Natural killer cell (primary cell): ENCODE measurements around the gene COL23A1. TPM values are rescaled to one million over a fixed set of nuclear protein-coding genes. Genes with fewer than 3 reads are reported as not detected.

Source experiments
- ATAC-seq, 3 donors: fragments of 150-1000 bp in 2 of 3; fragments of 200-7000 bp in 1 of 3; cut with Tn5 transposase; 1 replicate in 1 of 3; 2 replicates in 2 of 3; pipeline ENCODE4 v1.10.0; 2021; ENCODE audit warnings: mild to moderate bottlenecking in 2 of 3, moderate library complexity in 2 of 3
- DNase-seq, 2 donors: peaks; one replicate each; pipeline versions ENCODE4 v3.0.0 to v3.0.0-alpha.2; 2013 to 2021; ENCODE audit warnings: mixed read lengths in 1 of 2
- H3K27ac ChIP-seq: one replicate; pipeline ENCODE4 v1.5.1; 2013; ENCODE audit warnings: mild to moderate bottlenecking, low read length
- H3K27me3 ChIP-seq: one replicate; pipeline ENCODE4 v1.6.1; 2013; ENCODE audit warnings: low read length; ENCODE audit not compliant: control insufficient read depth, insufficient read depth
- H3K36me3 ChIP-seq: one replicate; pipeline ENCODE4 v1.6.1; 2013; ENCODE audit warnings: low read length; ENCODE audit not compliant: control insufficient read depth, insufficient read depth
- H3K4me1 ChIP-seq: one replicate; pipeline ENCODE4 v1.6.1; 2013; ENCODE audit warnings: low read length; ENCODE audit not compliant: control insufficient read depth, insufficient read depth
- H3K4me3 ChIP-seq: one replicate; pipeline ENCODE4 v1.5.1; 2013; ENCODE audit warnings: low read length
- H3K9me3 ChIP-seq: one replicate; pipeline ENCODE4 v1.6.1; 2013; ENCODE audit warnings: low read length; ENCODE audit not compliant: control insufficient read depth, insufficient read depth
- H3K27ac Mint-ChIP-seq, 2 donors: one replicate each; pipeline ENCODE4 v1.8.0; 2022; ENCODE audit warnings: mild to moderate bottlenecking in 2 of 2, mixed read lengths in 2 of 2, moderate library complexity in 1 of 2
- H3K27me3 Mint-ChIP-seq, 2 donors: one replicate each; pipeline ENCODE4 v1.8.0; 2022; ENCODE audit warnings: low read depth in 2 of 2, mixed read lengths in 2 of 2
- H3K36me3 Mint-ChIP-seq: one replicate; pipeline ENCODE4 v1.8.0; 2022; ENCODE audit warnings: mixed read lengths
- H3K4me1 Mint-ChIP-seq, 2 donors: one replicate each; pipeline ENCODE4 v1.8.0; 2022; ENCODE audit warnings: mixed read lengths in 2 of 2
- H3K4me3 Mint-ChIP-seq: one replicate; pipeline ENCODE4 v1.8.0; 2022; ENCODE audit warnings: mild to moderate bottlenecking, moderate library complexity, mixed read lengths
- H3K9me3 Mint-ChIP-seq, 2 donors: one replicate each; pipeline ENCODE4 v1.8.0; 2022; ENCODE audit warnings: mixed read lengths in 2 of 2
- CTCF ChIP-seq: fragments of 200-600 bp; IDR thresholded peaks from one replicate; pipeline ENCODE4 v1.8.0; 2022; ENCODE audit warnings: antibody characterized with exemption
- WGBS: methylation state at CpG from one replicate; pipeline ENCODE4 v1.1.7; 2013; ENCODE audit warnings: missing lambda C conversion rate; ENCODE audit not compliant: insufficient coverage; 5-methylcytosine and 5-hydroxymethylcytosine counted together
- intact Hi-C: fragments of 100-400 bp; cut with micrococcal nuclease; formaldehyde crosslinking; loops from one replicate; pipeline ENCODE4 v1.14.2; 2022
- total RNA-seq, 4 donors: library from RNA; stranded (reverse); fragments of 120-200 nt in 1 of 4; gene quantifications; one replicate each; pipeline versions ENCODE4 v1.2.3 to v1.2.4, GENCODE V29; 2013 to 2022

The COL23A1 gene
- total RNA-seq, 3 donors from 2014 or later (not counting 1 experiment from before 2014, with no cell fraction given): 0.15 TPM; not detected in 2

- Histone ChIP-seq H3K27me3 (no peaks in the 10 kb centered on the region), H3K9me3 (no peaks in the 10 kb centered on the region), H3K4me3 (no peak overlapping the region), H3K27ac (no peak overlapping the region), H3K36me3 (no peaks in the 10 kb centered on the region), H3K4me1 (no peaks in the 10 kb centered on the region)
- TF ChIP-seq CTCF: no peak
- ATAC-seq: no peak
- Mint-ChIP-seq H3K4me1 (no peaks in the 10 kb centered on the region), H3K27ac (no peak overlapping the region), H3K27me3 (peaks cover 0 to 4% of the 10 kb centered on the region in 2 donors), H3K9me3 (no peaks in the 10 kb centered on the region), H3K4me3 (no peak overlapping the region), H3K36me3 (no peaks in the 10 kb centered on the region)
- 82% methylated on average over 8 of the region's 8 CpGs for WGBS
- no peak for DNase-seq
- intact Hi-C loops: no loop called here
Observed at GRCh38 chr5:178437386-178438075, 152.7 kb downstream of the COL23A1 start.

DNA sequence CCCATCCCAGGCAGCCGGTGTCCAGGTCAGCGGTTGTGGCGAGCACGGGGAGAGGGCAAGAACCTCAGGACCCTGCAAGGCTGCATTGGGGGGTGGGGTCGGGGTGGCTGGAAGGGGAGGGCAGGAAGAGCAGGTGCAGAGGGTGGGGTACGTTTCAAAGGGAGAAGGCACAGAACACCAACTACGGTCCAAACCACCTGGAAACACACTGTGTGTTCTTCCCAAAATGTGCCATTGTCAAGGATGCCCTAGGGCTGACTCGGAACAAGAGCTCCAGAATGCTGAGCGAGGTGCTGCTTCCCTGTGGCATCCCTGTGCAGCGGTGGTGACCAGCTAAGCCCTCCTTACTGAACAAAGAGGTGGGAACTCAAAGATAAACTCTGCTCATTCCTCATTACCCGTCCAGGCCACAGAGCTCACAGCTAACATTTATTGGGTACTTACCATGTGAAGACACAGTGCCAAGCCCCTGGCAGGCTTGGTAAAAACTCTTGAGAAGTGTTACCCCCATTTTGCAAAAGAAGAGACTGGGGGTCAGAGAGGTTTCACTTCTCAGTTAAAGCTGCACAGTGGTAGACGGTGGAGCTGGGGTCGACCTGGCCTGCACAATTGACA, 153.8 kb downstream of the COL23A1 start:
- intact Hi-C loops: no loop called here
- Mint-ChIP-seq H3K27me3 (peaks cover 0 to 4% of the 10 kb centered on the region in 2 donors), H3K9me3 (no peaks in the 10 kb centered on the region), H3K36me3 (no peaks in the 10 kb centered on the region), H3K4me3 (no peak overlapping the region), H3K27ac (no peak overlapping the region), H3K4me1 (no peaks in the 10 kb centered on the region)
- Histone ChIP-seq H3K27ac (no peak overlapping the region), H3K4me3 (no peak overlapping the region), H3K36me3 (no peaks in the 10 kb centered on the region), H3K9me3 (no peaks in the 10 kb centered on the region), H3K4me1 (no peaks in the 10 kb centered on the region), H3K27me3 (no peaks in the 10 kb centered on the region)
- DNase-seq (no peak), ATAC-seq (no peak)
- WGBS: 81% methylated on average over 13 of the region's 13 CpGs
- no peak for TF ChIP-seq CTCF

- no peaks in the 10 kb centered on the region for H3K9me3 ChIP-seq
Observed at GRCh38 chr5:178435321-178436238, 154.6 kb downstream of the COL23A1 start.

More at GRCh38 chr5:178435321-178436238, 154.6 kb downstream of the COL23A1 start:
- Mint-ChIP-seq H3K27me3 (peaks cover 0 to 8% of the 10 kb centered on the region in 2 donors), H3K9me3 (no peaks in the 10 kb centered on the region), H3K27ac (no peak overlapping the region), H3K4me1 (no peaks in the 10 kb centered on the region), H3K36me3 (no peaks in the 10 kb centered on the region), H3K4me3 (no peak overlapping the region)
- no peaks in the 10 kb centered on the region for H3K4me1 ChIP-seq
- H3K36me3 ChIP-seq: no peaks in the 10 kb centered on the region
- 84% methylated on average over 22 of the region's 22 CpGs for WGBS
- intact Hi-C loops: no loop called here
- no peak overlapping the region for H3K27ac ChIP-seq
- H3K27me3 ChIP-seq: no peaks in the 10 kb centered on the region
- ATAC-seq (no peak), DNase-seq (no peak)
- no peak for TF ChIP-seq CTCF
- H3K4me3 ChIP-seq: no peak overlapping the region
